ENCODE results near the gene C7orf33.

- TF ChIP-seq CHD4 (IDR thresholded peaks at IDR 0.05; ENCODE audit: borderline replicate concordance) (no peak), CBX2 (IDR thresholded peaks at IDR 0.05; ENCODE audit: borderline replicate concordance, low read depth) (no peak), ZC3H11A (IDR thresholded peaks at IDR 0.05) (no peak), MAZ (IDR thresholded peaks at IDR 0.05; ENCODE audit: borderline replicate concordance, low read depth, low read length) (no peak), CTCF (IDR thresholded peaks at IDR 0.05) (no peak), RAD21 (conservative IDR thresholded peaks at IDR 0.05 in 1 of 2, IDR thresholded peaks at IDR 0.05 in 1 of 2) (no peak), EP300 (IDR thresholded peaks at IDR 0.05) (no peak), PBX3 (IDR thresholded peaks at IDR 0.05) (no peak), KDM5A (IDR thresholded peaks at IDR 0.05) (no peak), MAFK (IDR thresholded peaks at IDR 0.05; ENCODE audit: partially characterized antibody) (no peak)
- TF ChIP-seq, protein P1, sequence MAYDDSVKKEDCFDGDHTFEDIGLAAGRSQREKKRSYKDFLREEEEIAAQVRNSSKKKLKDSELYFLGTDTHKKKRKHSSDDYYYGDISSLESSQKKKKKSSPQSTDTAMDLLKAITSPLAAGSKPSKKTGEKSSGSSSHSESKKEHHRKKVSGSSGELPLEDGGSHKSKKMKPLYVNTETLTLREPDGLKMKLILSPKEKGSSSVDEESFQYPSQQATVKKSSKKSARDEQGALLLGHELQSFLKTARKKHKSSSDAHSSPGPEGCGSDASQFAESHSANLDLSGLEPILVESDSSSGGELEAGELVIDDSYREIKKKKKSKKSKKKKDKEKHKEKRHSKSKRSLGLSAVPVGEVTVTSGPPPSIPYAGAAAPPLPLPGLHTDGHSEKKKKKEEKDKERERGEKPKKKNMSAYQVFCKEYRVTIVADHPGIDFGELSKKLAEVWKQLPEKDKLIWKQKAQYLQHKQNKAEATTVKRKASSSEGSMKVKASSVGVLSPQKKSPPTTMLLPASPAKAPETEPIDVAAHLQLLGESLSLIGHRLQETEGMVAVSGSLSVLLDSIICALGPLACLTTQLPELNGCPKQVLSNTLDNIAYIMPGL (CRISPR knock-in tag; IDR thresholded peaks at IDR 0.05; ENCODE audit: borderline replicate concordance): no peak
Measured at GRCh38 chr7:148664324-148664723, 73.8 kb downstream of the C7orf33 start.

All from A549 (cell line).